ENCODE data around the gene CCR5. TPM values are rescaled to one million over a fixed set of nuclear protein-coding genes. Genes with fewer than 3 reads are reported as not detected.
"Not testable (repeated sequence)": the region's sequence is repeated elsewhere in the genome, so short reads cannot be mapped to it uniquely, and the experiment has no call there.

CCR5 gene
- 1 to 10 TPM in 1 of 2 donors, under 1 TPM in 1; 0.55 to 1.8 TPM for total RNA-seq
- long read RNA-seq, result 0 reads

- no peak for ATAC-seq
- DNase-seq, result no peak
- intact Hi-C loops (cut with DNase I, micrococcal nuclease), result loop anchor here in 1 of 2 donors (10.0 kb wide), 2 partner anchors 286 to 436 kb away; no protein-coding TSS in a partner anchor
Measured at GRCh38 chr3:46370839-46371518, at the start of gene CCR5. Gene CCR5, plus strand, starts transcription at chr3:46370946. Its CDS starts 1,957 bp downstream, at chr3:46372903.

GRCh38 chr3:46321461-46322104, 49.2 kb upstream of the CCR5 start:
- intact Hi-C loops (cut with DNase I, micrococcal nuclease), result no loop called here
- no peak for ATAC-seq
- DNase-seq, result no peak

- ATAC-seq (no peak), DNase-seq (no peak)
- intact Hi-C loops (cut with DNase I, micrococcal nuclease), result no loop called here
Measured at GRCh38 chr3:46324036-46324435, 46.7 kb upstream of the CCR5 start.

- ATAC-seq, result no peak
- intact Hi-C loops (cut with DNase I, micrococcal nuclease), result no loop called here
- DNase-seq, result no peak
Measured at GRCh38 chr3:46325645-46326300, 45.0 kb upstream of the CCR5 start.

- intact Hi-C loops (cut with DNase I, micrococcal nuclease); ATAC-seq; DNase-seq: not testable (repeated sequence)
Measured at GRCh38 chr3:46330676-46331075, 40.1 kb upstream of the CCR5 start.

- DNase-seq (no peak), ATAC-seq (no peak)
- intact Hi-C loops (cut with DNase I, micrococcal nuclease), result no loop called here
Measured at GRCh38 chr3:46334741-46335478, 35.8 kb upstream of the CCR5 start.

GRCh38 chr3:46335541-46335940, 35.2 kb upstream of the CCR5 start:
- ATAC-seq (no peak), DNase-seq (no peak)
- intact Hi-C loops (cut with DNase I, micrococcal nuclease), result no loop called here

GRCh38 chr3:46337911-46338310, 32.8 kb upstream of the CCR5 start:
- intact Hi-C loops (cut with DNase I, micrococcal nuclease), result no loop called here
- DNase-seq, result no peak
- no peak for ATAC-seq

GRCh38 chr3:46338840-46339239, 31.9 kb upstream of the CCR5 start:
- DNase-seq (no peak), ATAC-seq (no peak)
- intact Hi-C loops (cut with DNase I, micrococcal nuclease), result no loop called here

- DNase-seq (no peak), ATAC-seq (no peak)
- intact Hi-C loops (cut with DNase I, micrococcal nuclease), result no loop called here
Measured at GRCh38 chr3:46344476-46344875, 26.3 kb upstream of the CCR5 start.

GRCh38 chr3:46348823-46349482, 21.8 kb upstream of the CCR5 start:
- no peak for DNase-seq
- intact Hi-C loops (cut with DNase I, micrococcal nuclease), result no loop called here
- no peak for ATAC-seq

- ATAC-seq, result no peak
- intact Hi-C loops (cut with DNase I, micrococcal nuclease), result no loop called here
- no peak for DNase-seq
Measured at GRCh38 chr3:46349484-46350261, 21.1 kb upstream of the CCR5 start.

GRCh38 chr3:46350262-46350565, 20.5 kb upstream of the CCR5 start:
- ATAC-seq, result no peak
- intact Hi-C loops (cut with DNase I, micrococcal nuclease), result no loop called here
- no peak for DNase-seq

- no peak for DNase-seq
- intact Hi-C loops (cut with DNase I, micrococcal nuclease), result no loop called here
- ATAC-seq, result no peak
Measured at GRCh38 chr3:46351646-46352045, 19.1 kb upstream of the CCR5 start.

GRCh38 chr3:46353090-46353489, 17.7 kb upstream of the CCR5 start:
- no peak for ATAC-seq
- no peak for DNase-seq
- intact Hi-C loops (cut with DNase I, micrococcal nuclease), result no loop called here

- DNase-seq (no peak), ATAC-seq (no peak)
- intact Hi-C loops (cut with DNase I, micrococcal nuclease), result no loop called here
Measured at GRCh38 chr3:46353647-46354410, 16.9 kb upstream of the CCR5 start, which contains the start of gene CCR2. Gene CCR2, plus strand, starts transcription at chr3:46354111. Its CDS starts 3,417 bp downstream, at chr3:46357528.

GRCh38 chr3:46354478-46354877, 16.3 kb upstream of the CCR5 start:
- intact Hi-C loops (cut with DNase I, micrococcal nuclease), result no loop called here
- no peak for DNase-seq

GRCh38 chr3:46354984-46355383, 15.8 kb upstream of the CCR5 start:
- ATAC-seq (no peak), DNase-seq (no peak)
- intact Hi-C loops (cut with DNase I, micrococcal nuclease), result no loop called here

More at GRCh38 chr3:46354478-46354877, 16.3 kb upstream of the CCR5 start:
- no peak for ATAC-seq
